K562 (cell line): ENCODE measurements around the gene SPEM2. TPM values are rescaled to one million over a fixed set of nuclear protein-coding genes. Genes with fewer than 3 reads are reported as not detected.

Experiments used
- ATF7 ChIP-seq: fragments of 450-650 bp; IDR thresholded peaks from 2 replicates; pipeline ENCODE4 v1.7.1; 2014; ENCODE audit warnings: mild to moderate bottlenecking, moderate library complexity
- FOXA3 ChIP-seq, 2 experiments: fragments of 450-650 bp in 1 of 2; sonication (generic) in 1 of 2; formaldehyde crosslinking; IDR thresholded peaks in 1 of 2; conservative IDR thresholded peaks in 1 of 2; 2 replicates each; pipeline versions ENCODE4 v1.4.0 to v1.8.0; 2020 to 2022; ENCODE audit warnings: mild to moderate bottlenecking in 2 of 2, missing genetic modification reagents in 1 of 2
- FOXP4 ChIP-seq: sonication (generic); formaldehyde crosslinking; IDR thresholded peaks from 2 replicates; pipeline ENCODE4 v1.8.0; 2022; ENCODE audit warnings: mild to moderate bottlenecking, missing genetic modification reagents, borderline replicate concordance
- HES1 ChIP-seq: fragments of 450-650 bp; IDR thresholded peaks from 2 replicates; pipeline ENCODE4 v1.6.1; 2016; ENCODE audit warnings: low read depth, mild to moderate bottlenecking, moderate library complexity
- NR2C2 ChIP-seq, 2 experiments: fragments of 200-800 bp in 1 of 2; sonication (Bioruptor generic) in 1 of 2; sonication (generic) in 1 of 2; formaldehyde crosslinking in 1 of 2; IDR thresholded peaks; 2 replicates each; pipeline versions ENCODE4 v1.6.1 to v1.8.0; 2016 to 2022; ENCODE audit warnings: mild to moderate bottlenecking in 1 of 2, missing compliant biosample characterization in 1 of 2, missing genetic modification characterization in 1 of 2, missing genetic modification reagents in 1 of 2
- PKNOX1 ChIP-seq: fragments of 450-650 bp; IDR thresholded peaks from 2 replicates; pipeline ENCODE4 v1.6.1; 2016
- RREB1 ChIP-seq: fragments of 250-450 bp; sonication (Bioruptor Pico); IDR thresholded peaks from 2 replicates; pipeline ENCODE4 v1.4.0; 2020
- SMAD3 ChIP-seq: fragments of 450-650 bp; formaldehyde crosslinking; conservative IDR thresholded peaks from 2 replicates; pipeline ENCODE4 v1.4.0; 2020; ENCODE audit warnings: mild to moderate bottlenecking
- SMAD4 ChIP-seq: fragments of 250-450 bp; sonication (Bioruptor Pico); conservative IDR thresholded peaks from 2 replicates; pipeline ENCODE4 v1.8.0; 2021; ENCODE audit warnings: inconsistent platforms, mild to moderate bottlenecking, moderate library complexity
- TAF1 ChIP-seq: IDR thresholded peaks from 2 replicates; pipeline ENCODE4 v1.6.1; 2011; ENCODE audit warnings: mild to moderate bottlenecking, low read length, moderate library complexity; ENCODE audit not compliant: insufficient read depth, control insufficient read depth, severe bottlenecking; ENCODE audit errors: extremely low read depth
- TEAD4 ChIP-seq, 2 experiments: sonication (generic) in 1 of 2; formaldehyde crosslinking in 1 of 2; IDR thresholded peaks; 2 replicates each; pipeline versions ENCODE4 v1.6.1 to v1.8.0; 2012 to 2022; ENCODE audit warnings: borderline replicate concordance in 1 of 2, inconsistent platforms in 1 of 2, low read length in 1 of 2, mild to moderate bottlenecking in 1 of 2, missing genetic modification reagents in 1 of 2
- ZFP36 ChIP-seq: fragments of 150-350 bp; IDR thresholded peaks from 2 replicates; pipeline ENCODE4 v1.6.1; 2018; ENCODE audit warnings: low read length, low read depth; ENCODE audit not compliant: partially characterized antibody
- ZKSCAN3 ChIP-seq: fragments of 250-450 bp; sonication (Bioruptor Pico); IDR thresholded peaks from 2 replicates; pipeline ENCODE4 v1.4.0; 2020
- ZNF217 ChIP-seq: sonication (generic); formaldehyde crosslinking; IDR thresholded peaks from 2 replicates; pipeline ENCODE4 v1.8.0; 2022; ENCODE audit warnings: mild to moderate bottlenecking, missing genetic modification reagents
- ZSCAN29 ChIP-seq: fragments of 450-650 bp; IDR thresholded peaks from 2 replicates; pipeline ENCODE4 v1.6.1; 2017
- polyA plus RNA-seq, 8 experiments: library from polyadenylated mRNA; depleted of rRNA in 4 of 8; stranded (reverse) in 5 of 8; unstranded in 3 of 8; fragments of >200 nt; fragmentation: Nextera tagmentation in 2 of 8; fragmentation: Illumina TruSeq in 1 of 8; extraction: Ambion mirVana in 2 of 8; extraction: Trizol in 1 of 8; gene quantifications; 2 replicates each; pipeline versions ENCODE4 v1.2.1 to v1.2.3, GENCODE V29; 2011 to 2014; ENCODE audit warnings: inconsistent platforms in 1 of 8, missing spikeins in 1 of 8
- total RNA-seq, 7 experiments: library from RNA; depleted of rRNA in 6 of 7; stranded (reverse); fragments of >200 nt in 6 of 7; fragmentation: Illumina TruSeq in 2 of 7; extraction: Trizol in 2 of 7; gene quantifications; 2 replicates each; pipeline versions ENCODE4 v1.2.1 to v1.2.3, GENCODE V29; 2011 to 2021; ENCODE audit warnings: low replicate concordance in 1 of 7

The SPEM2 gene
- total and polyA plus RNA-seq, 9 of the 15 experiments (the other 6 are each of a cell fraction or from before 2014, with no cell fraction given) = not detected

- TF ChIP-seq SMAD3 (CRISPR knock-in tag) = no peak
- no peak for TF ChIP-seq NR2C2 (CRISPR knock-in tag; IDR thresholded peaks at IDR 0.05)
- peak; percentile 43; the same call in 1 of the 2 replicates for TF ChIP-seq NR2C2 (tag; IDR thresholded peaks at IDR 0.05)
- TF ChIP-seq RREB1 = no peak
- TF ChIP-seq ZNF217 = no peak
- TF ChIP-seq FOXP4 (CRISPR knock-in tag) = no peak
- peak in 1 of 2 experiments; percentile 61; a peak in 2 of 4 replicates for TF ChIP-seq FOXA3 (CRISPR knock-in tag; conservative IDR thresholded peaks at IDR 0.05 in 1 of 2, IDR thresholded peaks at IDR 0.05 in 1 of 2)
- no peak for TF ChIP-seq ZFP36
- no peak for TF ChIP-seq ZKSCAN3 (CRISPR knock-in tag)
- no peak; the same call in 1 of the 2 replicates for TF ChIP-seq ATF7
- no peak for TF ChIP-seq ZSCAN29
- peak; percentile 80 for TF ChIP-seq TEAD4 (IDR thresholded peaks at IDR 0.05; ENCODE audit: low read length)
- TF ChIP-seq TEAD4 (CRISPR knock-in tag; IDR thresholded peaks at IDR 0.05; ENCODE audit: borderline replicate concordance) = no peak
- 0 out of 2 replicates have a peak, but pooled peaks have one; percentile 53 for TF ChIP-seq SMAD4
- TF ChIP-seq PKNOX1 = 0 out of 2 replicates have a peak, but pooled peaks have one; percentile 24
- TF ChIP-seq TAF1 = no peak
- peak; percentile 50; the same call in 1 of the 2 replicates for TF ChIP-seq HES1
Measured at GRCh38 chr17:7475764-7476422, 50.5 kb downstream of the SPEM2 start (continued).
